Liver (tissue), 9 donors: ENCODE data around the gene PSENEN. TPM values are rescaled to one million over a fixed set of nuclear protein-coding genes. Genes with fewer than 3 reads are reported as not detected.

Experiments used
- DNase-seq: peaks from one replicate; pipeline ENCODE4 v3.0.0-alpha.2; 2017; ENCODE audit warnings: low spot score
- H3K27ac ChIP-seq, 2 donors: one replicate each; pipeline ENCODE4 v1.7.0; 2013; ENCODE audit warnings: inconsistent platforms in 2 of 2, low read length in 2 of 2, control low read depth in 1 of 2, low read depth in 1 of 2, mild to moderate bottlenecking in 1 of 2
- H3K27me3 ChIP-seq, 4 donors: one replicate each; pipeline versions ENCODE4 v1.6.1 to v1.7.0; 2013; ENCODE audit warnings: low read length in 3 of 4, inconsistent platforms in 1 of 4, mild to moderate bottlenecking in 1 of 4, moderate library complexity in 1 of 4; ENCODE audit not compliant: control insufficient read depth in 4 of 4, insufficient read depth in 4 of 4
- H3K36me3 ChIP-seq, 4 donors: one replicate each; pipeline versions ENCODE4 v1.6.1 to v1.7.0; 2013; ENCODE audit warnings: low read length in 3 of 4, mild to moderate bottlenecking in 3 of 4, low read depth in 1 of 4, moderate library complexity in 1 of 4; ENCODE audit not compliant: control insufficient read depth in 4 of 4, insufficient read depth in 3 of 4
- H3K4me1 ChIP-seq, 4 donors: one replicate each; pipeline versions ENCODE4 v1.6.1 to v1.7.0; 2013; ENCODE audit warnings: low read length in 3 of 4, mild to moderate bottlenecking in 3 of 4, moderate library complexity in 1 of 4; ENCODE audit not compliant: control insufficient read depth in 4 of 4, insufficient read depth in 4 of 4
- H3K4me3 ChIP-seq, 3 donors: one replicate each; pipeline versions ENCODE4 v1.6.1 to v1.7.0; 2013; ENCODE audit warnings: low read length in 3 of 3, control low read depth in 1 of 3, low read depth in 1 of 3, mild to moderate bottlenecking in 1 of 3
- H3K9ac ChIP-seq, 2 donors: one replicate each; pipeline ENCODE4 v1.7.0; 2013; ENCODE audit warnings: low read length in 2 of 2, mild to moderate bottlenecking in 2 of 2, moderate library complexity in 2 of 2, control low read depth in 1 of 2, low read depth in 1 of 2
- H3K9me3 ChIP-seq, 4 donors: one replicate each; pipeline versions ENCODE4 v1.6.1 to v1.7.0; 2013; ENCODE audit warnings: low read length in 3 of 4; ENCODE audit not compliant: control insufficient read depth in 4 of 4
- ATF3 ChIP-seq: IDR thresholded peaks from 2 replicates; pipeline ENCODE4 v1.6.1; 2016; ENCODE audit warnings: antibody characterized with exemption
- CTCF ChIP-seq: fragments of 150-350 bp; IDR thresholded peaks from 2 replicates; pipeline ENCODE4 v1.5.1; 2017; ENCODE audit warnings: improper control_type of control experiment, low read depth, low read length; ENCODE audit not compliant: missing input control
- EGR1 ChIP-seq, 2 donors: IDR thresholded peaks; 2 replicates each; pipeline ENCODE4 v1.6.1; 2016 to 2018; ENCODE audit warnings: antibody characterized with exemption in 2 of 2, low read depth in 2 of 2
- FOXA1 ChIP-seq: IDR thresholded peaks from 2 replicates; pipeline ENCODE4 v1.6.1; 2016; ENCODE audit warnings: antibody characterized with exemption
- FOXA2 ChIP-seq: IDR thresholded peaks from 2 replicates; pipeline ENCODE4 v1.6.1; 2016; ENCODE audit warnings: antibody characterized with exemption
- GABPA ChIP-seq, 2 donors: IDR thresholded peaks in 1 of 2; conservative IDR thresholded peaks in 1 of 2; 2 replicates each; pipeline ENCODE4 v1.6.1; 2016; ENCODE audit warnings: antibody characterized with exemption in 2 of 2, mild to moderate bottlenecking in 1 of 2, moderate library complexity in 1 of 2
- HNF4A ChIP-seq, 2 donors: conservative IDR thresholded peaks; 2 replicates each; pipeline ENCODE4 v1.6.1; 2016; ENCODE audit warnings: antibody characterized with exemption in 2 of 2, mild to moderate bottlenecking in 2 of 2
- HNF4G ChIP-seq: IDR thresholded peaks from 2 replicates; pipeline ENCODE4 v1.6.1; 2016; ENCODE audit warnings: antibody characterized with exemption
- JUND ChIP-seq, 2 donors: IDR thresholded peaks; 2 replicates each; pipeline ENCODE4 v1.6.1; 2016; ENCODE audit warnings: antibody characterized with exemption in 2 of 2
- NR2F2 ChIP-seq: IDR thresholded peaks from 2 replicates; pipeline ENCODE4 v1.6.1; 2016; ENCODE audit warnings: antibody characterized with exemption
- RAD21 ChIP-seq, 2 donors: IDR thresholded peaks; 2 replicates each; pipeline ENCODE4 v1.6.1; 2016; ENCODE audit warnings: antibody characterized with exemption in 2 of 2, mild to moderate bottlenecking in 2 of 2
- RXRA ChIP-seq, 2 donors: IDR thresholded peaks; 2 replicates each; pipeline ENCODE4 v1.6.1; 2017 to 2018; ENCODE audit warnings: antibody characterized with exemption in 2 of 2, mild to moderate bottlenecking in 1 of 2
- SP1 ChIP-seq: IDR thresholded peaks from 2 replicates; pipeline ENCODE4 v1.6.1; 2018; ENCODE audit warnings: antibody characterized with exemption, mild to moderate bottlenecking
- TAF1 ChIP-seq: conservative IDR thresholded peaks from 2 replicates; pipeline ENCODE4 v1.6.1; 2016; ENCODE audit warnings: antibody characterized with exemption, mild to moderate bottlenecking
- YY1 ChIP-seq: IDR thresholded peaks from 2 replicates; pipeline ENCODE4 v1.6.1; 2016; ENCODE audit warnings: antibody characterized with exemption, mild to moderate bottlenecking
- WGBS: extraction: QIAGEN DNeasy Blood & Tissue Kit; methylation state at CpG from one replicate; pipeline ENCODE4 v1.1.7; 2013; 5-methylcytosine and 5-hydroxymethylcytosine counted together
- polyA plus RNA-seq, 2 donors: library from polyadenylated mRNA; stranded (reverse) in 1 of 2; unstranded in 1 of 2; fragments of 200-250 nt in 1 of 2; fragments of >200 nt in 1 of 2; fragmentation: Nextera tagmentation in 1 of 2; extraction: Ambion mirVana in 1 of 2; gene quantifications; one replicate each; pipeline versions ENCODE4 v1.2.1 to v1.2.3, GENCODE V29; 2013 to 2015
- total RNA-seq, 2 donors: library from RNA; depleted of rRNA; stranded (reverse); fragments of >200 nt; gene quantifications; one replicate each; pipeline ENCODE4 v1.2.3, GENCODE V29; 2014
- TF ChIP-seq, protein P1 (sequence below): IDR thresholded peaks from 2 replicates; pipeline ENCODE4 v1.6.1; 2016; ENCODE audit warnings: antibody characterized with exemption
- TF ChIP-seq, protein P2 (sequence below): IDR thresholded peaks from 2 replicates; pipeline ENCODE4 v1.6.1; 2016; ENCODE audit warnings: antibody characterized with exemption, mild to moderate bottlenecking
- TF ChIP-seq, protein P3 (sequence below): IDR thresholded peaks from 2 replicates; pipeline ENCODE4 v1.6.1; 2016; ENCODE audit warnings: antibody characterized with exemption
- donor health status: healthy.
- donor health status: healthy.
- donor health status: healthy.
- donor health status: healthy.
- donor health status: healthy.

PSENEN gene
- total and polyA plus RNA-seq, 4 donors = 7.4 to 58.1 (median 20.7) TPM

- Histone ChIP-seq H3K36me3 (no peaks in the 10 kb centered on the region), H3K27me3 (no peaks in the 10 kb centered on the region), H3K9me3 (no peaks in the 10 kb centered on the region), H3K9ac (no peak within 1 kb of the TSS), H3K4me1 (peaks cover 0 to 11% (median 6%) of the 10 kb centered on the region in 4 donors), H3K27ac (no peak within 1 kb of the TSS), H3K4me3 (no peak within 1 kb of the TSS)
- no peak for DNase-seq
- WGBS = 46% methylated on average over 24 of the region's 24 CpGs
- TF ChIP-seq, protein P1, sequence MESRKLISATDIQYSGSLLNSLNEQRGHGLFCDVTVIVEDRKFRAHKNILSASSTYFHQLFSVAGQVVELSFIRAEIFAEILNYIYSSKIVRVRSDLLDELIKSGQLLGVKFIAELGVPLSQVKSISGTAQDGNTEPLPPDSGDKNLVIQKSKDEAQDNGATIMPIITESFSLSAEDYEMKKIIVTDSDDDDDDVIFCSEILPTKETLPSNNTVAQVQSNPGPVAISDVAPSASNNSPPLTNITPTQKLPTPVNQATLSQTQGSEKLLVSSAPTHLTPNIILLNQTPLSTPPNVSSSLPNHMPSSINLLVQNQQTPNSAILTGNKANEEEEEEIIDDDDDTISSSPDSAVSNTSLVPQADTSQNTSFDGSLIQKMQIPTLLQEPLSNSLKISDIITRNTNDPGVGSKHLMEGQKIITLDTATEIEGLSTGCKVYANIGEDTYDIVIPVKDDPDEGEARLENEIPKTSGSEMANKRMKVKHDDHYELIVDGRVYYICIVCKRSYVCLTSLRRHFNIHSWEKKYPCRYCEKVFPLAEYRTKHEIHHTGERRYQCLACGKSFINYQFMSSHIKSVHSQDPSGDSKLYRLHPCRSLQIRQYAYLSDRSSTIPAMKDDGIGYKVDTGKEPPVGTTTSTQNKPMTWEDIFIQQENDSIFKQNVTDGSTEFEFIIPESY = no peak
- no peak for TF ChIP-seq YY1
- no peak for TF ChIP-seq HNF4G
- TF ChIP-seq ATF3 = no peak
- TF ChIP-seq, protein P2, sequence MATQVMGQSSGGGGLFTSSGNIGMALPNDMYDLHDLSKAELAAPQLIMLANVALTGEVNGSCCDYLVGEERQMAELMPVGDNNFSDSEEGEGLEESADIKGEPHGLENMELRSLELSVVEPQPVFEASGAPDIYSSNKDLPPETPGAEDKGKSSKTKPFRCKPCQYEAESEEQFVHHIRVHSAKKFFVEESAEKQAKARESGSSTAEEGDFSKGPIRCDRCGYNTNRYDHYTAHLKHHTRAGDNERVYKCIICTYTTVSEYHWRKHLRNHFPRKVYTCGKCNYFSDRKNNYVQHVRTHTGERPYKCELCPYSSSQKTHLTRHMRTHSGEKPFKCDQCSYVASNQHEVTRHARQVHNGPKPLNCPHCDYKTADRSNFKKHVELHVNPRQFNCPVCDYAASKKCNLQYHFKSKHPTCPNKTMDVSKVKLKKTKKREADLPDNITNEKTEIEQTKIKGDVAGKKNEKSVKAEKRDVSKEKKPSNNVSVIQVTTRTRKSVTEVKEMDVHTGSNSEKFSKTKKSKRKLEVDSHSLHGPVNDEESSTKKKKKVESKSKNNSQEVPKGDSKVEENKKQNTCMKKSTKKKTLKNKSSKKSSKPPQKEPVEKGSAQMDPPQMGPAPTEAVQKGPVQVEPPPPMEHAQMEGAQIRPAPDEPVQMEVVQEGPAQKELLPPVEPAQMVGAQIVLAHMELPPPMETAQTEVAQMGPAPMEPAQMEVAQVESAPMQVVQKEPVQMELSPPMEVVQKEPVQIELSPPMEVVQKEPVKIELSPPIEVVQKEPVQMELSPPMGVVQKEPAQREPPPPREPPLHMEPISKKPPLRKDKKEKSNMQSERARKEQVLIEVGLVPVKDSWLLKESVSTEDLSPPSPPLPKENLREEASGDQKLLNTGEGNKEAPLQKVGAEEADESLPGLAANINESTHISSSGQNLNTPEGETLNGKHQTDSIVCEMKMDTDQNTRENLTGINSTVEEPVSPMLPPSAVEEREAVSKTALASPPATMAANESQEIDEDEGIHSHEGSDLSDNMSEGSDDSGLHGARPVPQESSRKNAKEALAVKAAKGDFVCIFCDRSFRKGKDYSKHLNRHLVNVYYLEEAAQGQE = no peak
- TF ChIP-seq CTCF = no peak
- no peak for TF ChIP-seq TAF1
- TF ChIP-seq FOXA2 = no peak
- TF ChIP-seq SP1 = no peak
- TF ChIP-seq RAD21 (IDR thresholded peaks at IDR 0.05) = no peak
- TF ChIP-seq RXRA (IDR thresholded peaks at IDR 0.05) = no peak
- TF ChIP-seq GABPA (IDR thresholded peaks at IDR 0.05 in 1 of 2, conservative IDR thresholded peaks at IDR 0.05 in 1 of 2) = no peak
- no peak for TF ChIP-seq JUND (IDR thresholded peaks at IDR 0.05)
- TF ChIP-seq FOXA1 = no peak
- no peak for TF ChIP-seq HNF4A (conservative IDR thresholded peaks at IDR 0.05)
- TF ChIP-seq NR2F2 = no peak
- TF ChIP-seq EGR1 (IDR thresholded peaks at IDR 0.05; ENCODE audit: low read depth in 2 of 2) = no peak
- TF ChIP-seq, protein P3, sequence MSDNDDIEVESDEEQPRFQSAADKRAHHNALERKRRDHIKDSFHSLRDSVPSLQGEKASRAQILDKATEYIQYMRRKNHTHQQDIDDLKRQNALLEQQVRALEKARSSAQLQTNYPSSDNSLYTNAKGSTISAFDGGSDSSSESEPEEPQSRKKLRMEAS = no peak
These were observed 41.2 kb upstream of the PSENEN start, which contains the start of gene ZBTB32 for GRCh38 chr19:35704218-35704617. Gene ZBTB32, plus strand, starts transcription at chr19:35704558. Its CDS starts 10,069 bp downstream, at chr19:35714627.
